ENCODE measurements around the gene ATAD2B.
A peak's percentile ranks its signal among the peaks of the same experiment; 100 is the strongest.

Gene ATAD2B

DNA sequence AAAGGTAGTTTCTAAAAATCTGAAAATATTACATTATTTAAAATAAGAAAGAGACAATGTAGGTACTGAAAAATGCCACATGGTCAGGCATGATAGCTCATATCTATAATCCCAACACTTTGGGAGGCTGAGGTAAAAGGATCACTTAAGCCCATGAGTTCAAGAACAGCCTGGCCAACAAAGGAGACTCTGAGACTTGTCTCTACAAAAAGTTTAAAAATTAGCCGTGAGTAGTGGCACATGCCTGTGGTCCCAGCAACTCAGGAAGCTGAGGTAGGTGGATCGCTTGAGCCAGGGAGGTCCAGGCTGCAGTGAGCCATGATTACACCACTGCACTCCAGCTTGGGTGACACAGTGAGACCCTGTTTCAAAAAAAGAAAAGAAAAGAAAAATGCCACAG is 21.8 kb downstream of the ATAD2B start:
- FAIRE-seq = no peak

DNA sequence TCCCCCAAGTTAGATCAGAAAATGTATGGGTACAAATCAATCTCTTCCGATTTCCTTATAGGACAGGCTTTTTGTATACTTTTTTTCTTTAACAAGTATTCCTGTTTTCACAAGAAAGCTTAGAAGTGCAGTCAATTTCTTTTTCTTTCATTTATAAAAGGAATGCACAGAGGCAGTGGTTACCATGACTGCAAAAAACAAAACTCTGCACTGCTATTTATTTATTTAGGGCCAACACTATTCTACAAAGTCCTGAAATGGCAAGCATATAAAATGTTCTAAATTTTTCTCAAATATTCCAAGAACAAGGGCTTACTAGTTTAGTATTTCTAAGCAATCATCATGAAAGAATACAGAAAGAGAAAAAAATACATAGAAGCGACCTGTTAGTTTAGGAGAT is 22.2 kb downstream of the ATAD2B start:
- FAIRE-seq = no peak

DNA sequence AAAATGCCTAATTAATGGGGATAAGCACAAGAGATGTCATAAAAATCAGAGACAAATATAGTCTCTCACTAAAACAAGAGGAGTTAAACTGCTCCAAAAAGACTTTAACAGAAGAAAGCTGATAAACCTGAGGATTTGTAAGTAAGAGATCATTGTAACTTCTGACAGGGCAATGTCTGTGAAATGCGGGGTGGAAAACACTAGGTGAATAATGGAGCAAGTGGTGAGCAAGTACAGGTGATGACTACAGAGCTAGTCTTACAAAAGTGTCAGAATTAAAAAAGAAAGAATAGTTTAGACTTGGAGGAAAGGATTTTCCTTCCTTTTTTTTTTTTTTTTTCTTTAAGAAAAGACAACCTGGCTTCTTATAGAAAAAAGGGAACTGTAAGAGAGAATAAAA is 22.7 kb downstream of the ATAD2B start:
- no peak for FAIRE-seq

DNA sequence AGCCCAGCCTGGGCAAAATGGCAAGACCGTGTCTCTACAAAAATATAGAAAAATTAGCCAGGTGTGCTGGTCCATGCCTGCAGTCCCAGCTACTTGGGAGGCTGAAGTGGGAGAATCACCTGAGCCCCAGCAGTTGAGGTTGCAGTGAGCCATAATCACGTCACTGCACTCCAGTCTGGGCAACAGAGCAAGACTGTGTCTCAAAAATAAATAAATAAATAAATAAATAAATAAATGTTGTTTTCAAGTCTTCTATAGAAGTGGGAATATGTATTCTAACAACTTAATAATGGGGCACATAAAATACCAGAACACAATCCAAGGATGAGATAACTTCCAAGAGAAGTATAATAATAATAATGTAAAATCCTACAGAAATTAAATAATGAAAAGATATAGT is 23.9 kb downstream of the ATAD2B start:
- FAIRE-seq = no peak

DNA sequence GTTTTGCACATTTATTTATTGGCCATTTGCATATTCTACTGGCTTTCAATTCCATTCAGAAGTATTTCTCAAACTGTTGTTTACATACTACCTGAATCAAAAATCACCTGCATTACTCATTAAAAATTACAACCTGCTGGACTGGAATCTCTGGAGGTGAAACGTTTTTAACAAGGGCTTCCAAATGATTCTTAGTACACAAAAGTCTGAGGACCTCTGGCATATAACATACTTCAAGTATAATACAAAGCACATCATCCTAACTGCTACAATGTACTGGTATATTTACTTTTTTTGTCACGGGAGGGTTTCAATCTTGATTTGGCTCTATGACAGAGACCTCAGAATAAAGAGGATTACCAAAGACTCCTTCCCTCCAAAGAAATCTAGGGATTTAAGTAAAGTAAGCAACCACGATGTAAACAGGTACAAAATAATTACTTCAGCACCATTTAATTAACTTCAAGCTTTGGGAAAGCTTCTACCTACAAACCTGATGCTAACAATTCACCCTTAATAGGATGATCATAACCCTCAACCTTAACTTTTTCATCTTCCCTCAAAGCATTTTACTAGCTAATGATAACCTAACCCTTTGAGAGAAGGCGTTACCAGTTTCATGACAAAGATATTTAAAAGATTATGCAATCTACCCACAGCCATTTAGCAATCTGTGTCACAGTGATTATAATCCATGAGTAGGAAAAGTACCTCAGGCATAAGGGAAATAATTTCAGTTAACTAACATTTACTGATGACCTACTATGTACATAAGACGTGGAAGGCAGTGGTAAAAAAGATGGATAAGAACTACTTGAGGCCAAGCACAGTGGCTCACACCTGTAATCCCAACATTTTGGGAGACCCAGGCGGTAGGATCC is 24.7 kb downstream of the ATAD2B start:
- no peak for FAIRE-seq

DNA sequence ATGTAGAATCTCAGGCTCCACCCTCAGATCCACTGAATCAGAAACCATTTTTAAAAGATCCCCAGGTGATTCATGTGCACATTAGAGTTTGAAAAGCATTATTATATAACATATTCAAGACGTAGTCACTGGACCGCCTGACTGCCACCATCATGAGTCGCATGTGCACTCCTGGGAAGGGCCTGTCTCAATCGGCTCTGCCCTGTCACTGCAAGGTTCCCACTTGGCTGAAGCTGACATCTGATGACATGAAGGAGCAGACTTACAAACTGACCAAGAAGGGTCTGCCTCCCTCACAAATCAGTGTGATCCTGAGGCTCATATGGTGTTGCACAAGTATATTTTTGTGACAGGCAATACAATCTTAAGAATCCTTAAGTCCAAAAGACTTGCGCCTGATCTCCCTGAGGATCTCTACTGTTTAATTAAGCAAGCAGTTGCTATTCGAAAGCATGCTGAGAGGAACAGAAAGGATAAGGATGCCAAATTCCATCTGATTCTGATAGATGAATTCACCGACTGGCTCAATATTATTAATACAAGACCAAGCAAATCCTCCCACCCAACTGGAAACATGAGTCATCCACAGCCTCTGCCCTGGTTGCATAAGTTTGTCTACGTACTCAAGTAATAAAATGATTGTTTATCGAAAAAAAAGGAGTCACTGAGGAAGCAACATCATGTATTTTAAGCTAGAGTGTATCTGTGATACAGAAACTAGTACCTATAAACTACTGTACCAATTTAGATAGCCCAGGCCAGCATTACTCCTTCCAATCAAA is 26.2 kb downstream of the ATAD2B start:
- FAIRE-seq = no peak

DNA sequence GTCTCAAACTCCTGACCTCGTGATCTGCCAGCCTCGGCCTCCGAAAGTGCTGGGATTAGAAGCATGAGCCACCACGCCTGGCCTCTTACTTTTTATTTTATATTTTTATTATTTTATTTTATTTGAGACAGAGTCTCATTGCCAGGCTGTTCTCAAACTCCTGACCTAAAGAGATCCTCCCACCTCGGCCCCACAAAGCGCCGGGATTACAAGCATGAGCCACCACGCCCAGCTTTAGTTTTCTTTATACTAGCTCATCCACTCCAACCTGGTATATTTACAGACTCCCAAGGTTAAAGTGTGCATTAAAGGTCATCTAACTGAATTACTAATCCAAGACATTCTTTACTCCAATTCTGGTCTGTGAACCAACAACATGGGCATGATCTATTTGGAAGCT is 26.8 kb downstream of the ATAD2B start:
- no peak for FAIRE-seq

DNA sequence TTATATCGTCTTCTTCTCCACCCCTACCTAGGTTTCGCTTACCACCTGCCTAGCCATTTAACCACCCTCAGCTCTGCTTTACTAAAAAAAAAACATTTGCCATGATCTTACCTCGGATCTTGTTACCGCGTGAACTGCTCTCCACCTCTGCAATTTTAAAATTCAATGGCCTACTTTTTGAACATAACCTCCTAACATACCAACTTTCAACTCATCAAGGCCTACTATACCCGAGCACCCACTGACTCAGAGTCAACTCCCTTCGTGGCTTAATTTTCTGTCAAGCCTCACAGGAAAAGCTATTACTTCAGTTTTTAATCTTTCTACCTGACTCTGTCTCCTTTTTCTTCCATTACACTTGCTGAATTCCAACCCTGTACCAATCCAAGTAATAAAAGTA is 55.7 kb downstream of the ATAD2B start:
- FAIRE-seq = no peak

DNA sequence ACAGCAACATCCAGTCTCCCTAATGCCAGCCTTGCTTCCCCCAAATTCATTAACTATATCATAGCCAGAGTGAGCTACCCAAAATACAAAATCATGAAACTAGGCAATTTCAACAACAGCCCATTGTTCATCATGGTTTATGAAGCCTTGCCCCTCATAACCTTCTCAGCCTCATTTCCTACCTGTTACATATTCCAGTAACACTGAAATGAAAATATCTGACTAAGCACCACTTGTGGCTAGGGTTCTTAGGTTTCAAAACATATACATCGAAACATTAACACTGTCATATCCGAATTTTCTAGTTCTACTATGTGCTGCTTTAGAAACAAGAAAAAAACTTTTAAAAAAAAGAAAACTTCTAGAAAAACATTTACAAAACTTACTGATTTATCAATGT is 59.5 kb downstream of the ATAD2B start:
- FAIRE-seq = no peak

DNA sequence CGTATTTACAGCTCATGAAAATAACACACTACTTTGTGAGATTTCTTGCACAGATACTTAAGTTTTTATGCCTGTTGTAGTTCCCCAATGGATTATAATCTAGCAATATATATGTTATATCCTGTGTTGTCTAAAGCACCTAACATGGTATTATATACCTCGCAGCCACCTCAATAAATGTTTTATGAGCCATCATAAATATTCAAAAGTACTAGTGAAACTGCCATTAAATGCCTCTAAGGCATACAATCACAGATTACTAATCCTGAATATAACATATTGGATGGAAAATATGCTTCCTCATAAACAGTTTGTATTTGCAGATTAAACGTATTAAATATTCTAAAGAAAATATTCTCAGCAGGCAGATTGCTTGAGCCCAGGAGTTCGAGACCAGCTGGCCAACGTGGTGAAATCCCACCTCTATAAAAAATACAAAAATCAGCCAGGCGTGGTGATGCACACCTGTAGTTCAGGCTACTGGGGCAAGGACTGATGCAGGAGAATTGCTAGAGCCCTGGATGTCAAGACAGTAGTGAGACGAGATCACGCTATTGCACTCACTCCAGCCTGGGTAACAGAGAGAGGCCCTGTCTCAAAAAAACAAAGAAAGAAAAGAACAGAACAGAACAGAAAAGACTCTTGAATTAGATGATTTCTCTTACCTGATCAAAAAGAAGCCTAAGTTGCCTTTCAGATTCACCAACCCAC is 64.1 kb downstream of the ATAD2B start:
- FAIRE-seq = no peak

DNA sequence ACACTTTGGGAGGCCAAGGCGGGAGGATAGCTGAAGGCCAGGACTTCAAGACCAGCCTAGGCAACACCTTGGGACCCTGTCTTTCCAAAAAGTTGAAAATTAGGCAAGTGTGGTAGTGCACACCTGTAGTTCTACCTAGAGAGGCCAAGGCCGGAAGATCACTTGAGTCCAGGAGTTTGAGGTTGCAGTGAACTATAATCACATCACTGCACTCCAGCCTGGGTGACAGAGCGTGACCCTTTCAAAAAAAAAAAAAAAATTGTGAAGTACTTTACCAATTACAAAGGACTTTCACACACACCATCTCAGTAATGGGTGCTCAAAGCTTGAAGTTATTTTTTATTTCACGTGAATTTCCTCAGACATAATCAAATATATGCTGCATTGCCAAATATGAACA is 65.0 kb downstream of the ATAD2B start:
- no peak for FAIRE-seq

DNA sequence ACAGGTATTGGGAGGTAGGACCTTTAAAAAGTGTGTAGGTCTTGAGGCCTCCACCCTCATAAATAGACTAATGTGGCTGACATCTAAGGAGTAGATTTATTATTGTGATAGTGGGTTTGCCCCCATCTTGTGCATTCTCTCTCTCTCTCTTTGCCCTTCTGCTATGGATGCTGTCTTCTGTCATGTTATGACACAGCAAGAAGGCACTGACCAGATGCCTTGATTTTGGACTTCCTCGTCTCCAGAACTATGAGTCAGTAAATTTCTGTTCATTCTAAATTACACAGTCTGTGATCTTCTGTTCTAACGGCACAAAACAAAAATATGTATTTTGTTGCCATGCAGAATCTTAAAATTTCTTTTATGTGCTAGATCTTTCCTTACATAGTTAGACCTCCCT is 66.9 kb downstream of the ATAD2B start:
- FAIRE-seq = no peak

DNA sequence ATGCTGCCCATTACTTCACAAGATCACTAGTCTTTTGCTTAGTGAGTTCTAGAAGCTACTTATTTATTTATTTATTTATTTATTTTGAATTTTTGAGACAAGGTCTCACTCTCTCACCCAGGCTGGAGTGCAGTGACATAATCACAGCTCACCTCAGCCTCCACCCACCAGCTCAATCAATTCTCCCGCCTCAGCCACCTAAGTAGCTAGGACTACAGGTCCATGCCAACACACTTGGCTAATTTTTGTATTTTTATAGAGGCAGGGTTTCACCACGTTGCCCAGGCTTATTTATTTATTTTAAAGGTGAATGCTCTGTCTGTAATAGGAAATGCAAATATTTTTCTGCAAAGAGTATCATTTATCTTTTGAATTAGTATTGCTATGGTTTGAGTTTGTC is 67.7 kb downstream of the ATAD2B start:
- FAIRE-seq = no peak

DNA sequence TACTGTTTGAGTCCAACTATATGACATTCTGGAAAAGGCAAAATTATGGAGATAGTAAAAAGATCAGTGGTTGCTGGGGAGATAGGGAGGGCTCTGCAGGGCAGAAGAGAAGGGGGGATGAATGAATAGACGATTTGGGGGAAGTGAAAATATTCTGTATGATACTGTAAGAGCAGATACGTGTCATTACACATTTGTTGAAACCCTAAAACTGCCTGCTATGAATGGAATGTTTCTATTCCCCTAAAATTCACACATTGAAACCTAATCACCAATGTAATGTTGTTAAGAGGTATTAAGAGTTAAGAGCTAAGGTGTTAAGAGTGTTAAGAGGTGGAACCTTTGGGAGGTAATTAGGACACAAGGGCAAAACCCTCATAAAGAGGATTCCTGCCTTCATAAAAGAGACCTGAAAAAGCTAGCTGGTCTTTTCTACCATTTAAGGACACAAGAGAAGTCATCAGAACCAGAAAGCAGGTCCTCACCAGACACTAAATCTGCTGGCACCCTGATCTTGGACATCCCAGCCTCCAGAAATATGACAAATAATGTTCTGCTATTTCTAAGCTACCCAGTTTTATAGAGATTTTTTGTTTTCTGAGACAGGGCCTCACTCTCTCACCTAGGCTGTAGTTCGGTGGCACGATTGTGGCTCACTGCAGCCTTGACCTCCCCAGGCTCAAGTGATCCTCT is 76.2 kb downstream of the ATAD2B start:
- no peak for FAIRE-seq

DNA sequence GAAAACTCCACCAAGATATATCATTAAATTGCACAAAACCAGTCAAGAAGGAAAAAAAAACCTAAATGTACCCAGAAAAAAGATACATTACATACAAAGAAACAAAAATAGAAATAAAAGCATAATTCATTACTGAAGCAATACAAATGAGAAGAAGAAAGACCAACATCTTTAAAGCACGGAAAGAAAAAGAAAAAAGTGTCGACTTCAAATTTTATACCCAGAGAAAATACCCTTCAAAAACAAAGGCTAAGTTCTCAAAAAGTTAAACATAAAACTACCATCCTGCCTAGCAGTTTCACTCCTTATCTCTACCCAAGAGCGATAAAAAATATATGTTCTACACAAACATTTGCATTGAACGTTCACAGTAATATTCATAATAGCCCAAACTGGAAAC is 82.0 kb downstream of the ATAD2B start:
- no peak for FAIRE-seq

DNA sequence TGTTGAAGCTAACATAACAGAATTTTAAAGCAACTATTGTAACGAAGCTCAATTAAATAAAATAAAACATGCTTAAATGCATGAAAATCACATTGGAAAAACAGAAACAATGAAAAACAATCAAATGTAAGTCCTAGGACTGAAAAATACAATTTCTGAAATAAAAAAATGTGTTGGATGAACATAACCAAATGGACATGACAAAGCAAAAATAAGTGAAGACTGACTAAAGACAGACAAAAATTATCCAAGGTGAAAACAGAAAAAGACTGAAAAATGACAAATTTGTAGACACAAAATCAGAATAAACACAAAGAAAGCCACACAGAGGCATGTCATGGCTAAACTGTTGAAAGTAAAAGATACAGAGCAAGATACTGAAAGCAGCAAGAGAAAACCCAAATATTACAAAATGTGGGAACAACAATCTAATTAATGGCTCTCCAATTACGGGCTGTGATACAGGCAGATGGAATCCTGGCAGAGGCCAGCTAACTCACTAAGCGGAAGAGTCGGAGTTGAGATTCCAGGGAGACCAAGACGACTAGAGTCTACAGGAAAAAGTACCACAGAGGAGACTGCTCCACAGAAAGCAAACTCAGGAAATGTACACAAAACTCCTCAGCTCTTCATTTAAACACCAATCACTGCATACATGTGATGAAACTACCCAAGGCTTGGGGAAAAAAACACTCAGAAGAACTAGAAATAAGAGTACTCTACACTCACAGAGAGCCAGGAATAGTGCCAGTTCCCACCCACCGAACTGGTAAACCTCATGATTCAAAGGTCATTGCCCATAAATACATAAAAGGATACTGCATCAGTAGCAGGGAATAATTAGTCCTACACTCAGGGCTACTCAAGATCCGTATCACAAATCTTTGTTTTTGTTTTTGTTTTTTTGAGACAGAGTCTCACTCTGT is 83.6 kb downstream of the ATAD2B start:
- FAIRE-seq = peak; percentile 27

DNA sequence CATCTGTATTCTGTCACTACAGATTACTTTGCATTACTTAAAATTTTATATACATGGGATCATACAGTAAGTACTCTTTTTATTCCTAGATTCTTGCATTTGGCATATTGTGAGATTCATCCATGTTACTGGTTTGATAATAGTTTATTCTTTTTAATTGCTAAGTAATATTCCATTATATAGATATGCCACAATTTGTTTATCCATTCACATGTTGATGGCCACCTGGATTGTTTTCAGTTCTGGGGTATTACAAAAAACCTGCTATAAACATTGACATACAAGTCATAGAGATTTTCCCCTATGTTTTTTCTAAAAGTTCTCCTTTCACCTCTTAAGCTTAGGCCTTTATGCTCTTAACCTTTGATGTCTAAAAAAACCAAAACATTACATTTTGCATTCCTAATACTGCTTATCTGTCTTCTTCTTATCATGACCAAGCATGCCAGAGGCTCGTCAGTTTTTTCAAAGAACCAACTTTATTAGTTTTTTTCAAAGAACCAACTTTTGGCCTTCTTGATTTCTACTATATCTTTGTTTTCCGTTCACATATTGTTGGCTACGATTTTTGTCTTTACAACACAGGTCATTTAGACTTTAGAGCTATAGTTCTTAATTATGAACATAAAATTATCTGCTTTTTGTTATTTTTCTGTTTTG is 86.9 kb downstream of the ATAD2B start:
- peak; percentile 19 for FAIRE-seq

DNA sequence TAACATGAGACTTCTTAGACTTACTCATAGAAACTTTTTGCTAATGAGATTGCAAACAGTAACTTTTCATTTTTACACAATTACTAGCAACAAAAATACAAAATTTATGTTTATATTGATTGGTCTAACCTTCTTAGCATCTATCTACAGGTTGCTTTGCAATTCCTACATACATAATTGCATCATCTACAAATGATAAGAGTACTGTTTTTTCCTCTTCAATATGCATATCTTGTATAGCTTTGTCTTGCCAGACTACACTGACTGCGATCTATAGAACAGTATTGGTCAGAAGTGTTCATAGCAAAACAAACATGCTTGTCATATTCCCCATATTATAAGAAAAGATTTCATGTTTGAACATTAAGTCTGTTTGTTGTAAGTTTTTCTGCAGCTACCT is 87.9 kb downstream of the ATAD2B start:
- no peak for FAIRE-seq

DNA sequence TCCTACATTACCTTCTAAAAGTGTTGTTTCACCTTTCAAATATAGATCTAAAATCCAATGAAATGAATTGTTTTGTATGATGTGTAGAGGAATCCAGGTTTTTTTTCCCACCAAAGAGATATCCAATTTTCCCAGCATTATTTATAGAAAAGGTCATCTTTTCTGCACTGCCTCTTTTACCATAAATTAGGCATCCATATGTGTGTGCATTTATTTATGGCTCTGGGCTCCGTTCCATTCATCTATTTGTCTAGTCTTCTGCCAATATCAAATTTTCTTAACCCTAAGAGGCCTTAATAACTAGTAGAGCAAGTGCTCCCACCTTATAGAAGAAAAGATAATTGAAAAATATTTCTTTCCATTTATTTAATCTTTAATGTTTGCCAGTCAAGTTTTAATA is 88.3 kb downstream of the ATAD2B start:
- FAIRE-seq = no peak

DNA sequence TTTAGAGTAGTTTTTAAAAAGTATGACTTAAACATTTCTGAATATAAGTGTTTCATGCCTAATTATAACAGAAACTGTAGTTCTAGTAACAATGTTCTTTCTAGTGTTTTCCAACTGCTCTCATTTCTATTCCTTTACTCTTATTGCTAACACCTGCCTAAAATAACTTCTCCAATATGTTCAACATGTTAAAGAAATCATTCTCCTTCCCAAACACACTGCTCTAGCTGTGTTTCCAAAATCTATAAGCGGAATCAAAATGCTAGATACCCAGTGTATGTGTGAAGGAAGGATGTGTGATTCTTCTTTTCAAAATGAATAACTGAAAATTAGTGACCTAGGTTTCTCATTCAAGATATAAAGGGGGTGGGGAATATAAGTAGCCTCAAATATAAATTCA is 89.1 kb downstream of the ATAD2B start:
- FAIRE-seq = no peak

DNA sequence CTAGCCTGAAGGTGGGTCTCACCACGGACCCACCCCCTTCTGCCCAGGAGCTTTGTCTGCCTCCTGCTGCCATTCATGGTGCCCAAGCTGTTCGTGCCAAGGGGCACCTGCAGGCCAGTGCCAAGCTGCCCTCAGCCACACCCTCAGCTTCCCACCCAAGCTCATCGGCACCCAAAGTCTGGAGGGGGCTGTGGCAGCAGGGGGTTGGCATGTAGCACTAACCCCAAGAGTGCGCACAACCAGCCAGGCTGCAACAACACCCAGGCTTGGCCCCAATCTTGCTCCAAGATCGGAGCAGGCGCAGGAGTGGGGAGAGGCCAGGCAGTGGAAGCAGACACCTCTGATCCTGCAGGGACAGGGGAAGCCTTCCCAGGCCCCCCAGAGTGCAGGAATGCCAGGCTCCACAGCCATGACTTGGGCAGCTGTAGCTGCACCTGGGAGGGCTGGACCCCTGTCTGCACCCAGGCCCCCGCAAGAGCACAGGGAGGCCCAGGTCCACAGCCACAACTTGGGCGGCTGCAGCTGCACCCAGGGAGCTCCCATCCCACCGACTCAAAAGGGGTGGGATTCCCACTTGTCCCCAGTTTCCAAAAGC is 89.9 kb downstream of the ATAD2B start:
- FAIRE-seq = no peak

Data from A204.1 (cell line).